ENCODE measurements around the gene TFF2.

TFF2 gene

GRCh38 chr21:42302076-42302650 lies 48.6 kb downstream of the TFF2 start:
- no peak for DNase-seq

- DNase-seq = no peak
Measured at GRCh38 chr21:42301371-42302075, 49.3 kb downstream of the TFF2 start.

DNA sequence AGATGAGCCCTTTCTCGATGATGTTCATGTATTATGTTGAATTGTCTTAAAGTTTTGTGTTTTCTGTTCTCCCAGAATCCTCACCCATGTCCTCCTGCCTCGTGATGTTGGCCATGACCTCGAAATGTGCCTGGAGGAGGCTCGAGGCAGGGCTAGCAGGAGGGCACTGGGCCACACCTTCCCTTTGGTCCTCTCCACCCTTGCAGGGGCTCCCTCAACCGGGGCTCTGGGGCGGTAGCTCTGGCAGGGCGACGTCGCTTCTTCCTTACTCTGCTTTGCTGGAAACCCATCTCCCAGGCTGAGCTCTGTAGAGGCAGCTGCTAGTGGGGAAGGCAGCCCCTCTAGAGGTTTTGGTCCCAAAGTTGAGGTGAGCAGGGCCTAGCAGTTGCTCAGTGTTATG lies 49.8 kb downstream of the TFF2 start:
- DNase-seq = no peak

- DNase-seq = no peak
Measured at GRCh38 chr21:42300045-42300583, 50.7 kb downstream of the TFF2 start.

- DNase-seq = no peak
Measured at GRCh38 chr21:42299324-42300044, 51.3 kb downstream of the TFF2 start.

GRCh38 chr21:42298657-42299056 lies 52.1 kb downstream of the TFF2 start:
- DNase-seq = no peak

DNA sequence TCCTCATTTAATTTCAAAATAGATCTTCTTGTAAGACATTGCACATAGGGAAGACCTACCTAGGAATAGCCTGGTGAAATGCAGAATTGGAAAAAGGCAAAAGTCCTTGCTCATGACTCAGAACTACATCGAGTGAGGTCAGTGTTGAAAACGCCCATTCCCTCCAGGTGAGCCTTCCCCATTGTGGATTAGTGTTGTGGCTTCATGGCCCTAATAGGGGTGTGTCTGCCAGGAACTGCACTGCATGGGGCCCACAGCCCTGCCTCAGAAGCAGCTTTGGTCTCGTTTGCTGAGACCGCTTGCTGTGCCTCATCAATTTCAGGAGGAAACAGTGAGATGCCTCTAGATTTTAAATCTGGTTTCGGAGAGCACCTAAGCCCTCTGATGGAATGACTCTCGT lies 52.6 kb downstream of the TFF2 start:
- DNase-seq = no peak

GRCh38 chr21:42297377-42297776 lies 53.4 kb downstream of the TFF2 start:
- no peak for DNase-seq

DNA sequence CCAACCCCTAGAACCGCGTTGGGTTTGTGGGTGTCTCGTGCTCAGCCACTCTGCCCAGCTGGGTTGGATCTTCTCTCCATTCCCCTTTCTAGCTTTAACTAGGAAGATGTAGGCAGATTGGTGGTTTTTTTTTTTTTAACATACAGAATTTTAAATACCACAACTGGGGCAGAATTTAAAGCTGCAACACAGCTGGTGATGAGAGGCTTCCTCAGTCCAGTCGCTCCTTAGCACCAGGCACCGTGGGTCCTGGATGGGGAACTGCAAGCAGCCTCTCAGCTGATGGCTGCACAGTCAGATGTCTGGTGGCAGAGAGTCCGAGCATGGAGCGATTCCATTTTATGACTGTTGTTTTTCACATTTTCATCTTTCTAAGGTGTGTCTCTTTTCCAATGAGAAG lies 54.3 kb downstream of the TFF2 start:
- no peak for DNase-seq

Measured in effector CD4-positive, alpha-beta T cell (primary cell).